ENCODE data around the gene IFITM5. TPM values are rescaled to one million over a fixed set of nuclear protein-coding genes. Genes with fewer than 3 reads are reported as not detected.
"Not testable (repeated sequence)": the region's sequence is repeated elsewhere in the genome, so short reads cannot be mapped to it uniquely, and the experiment has no call there.

Gene IFITM5
- total RNA-seq, 4 donors from 2014 or later = not detected

DNA sequence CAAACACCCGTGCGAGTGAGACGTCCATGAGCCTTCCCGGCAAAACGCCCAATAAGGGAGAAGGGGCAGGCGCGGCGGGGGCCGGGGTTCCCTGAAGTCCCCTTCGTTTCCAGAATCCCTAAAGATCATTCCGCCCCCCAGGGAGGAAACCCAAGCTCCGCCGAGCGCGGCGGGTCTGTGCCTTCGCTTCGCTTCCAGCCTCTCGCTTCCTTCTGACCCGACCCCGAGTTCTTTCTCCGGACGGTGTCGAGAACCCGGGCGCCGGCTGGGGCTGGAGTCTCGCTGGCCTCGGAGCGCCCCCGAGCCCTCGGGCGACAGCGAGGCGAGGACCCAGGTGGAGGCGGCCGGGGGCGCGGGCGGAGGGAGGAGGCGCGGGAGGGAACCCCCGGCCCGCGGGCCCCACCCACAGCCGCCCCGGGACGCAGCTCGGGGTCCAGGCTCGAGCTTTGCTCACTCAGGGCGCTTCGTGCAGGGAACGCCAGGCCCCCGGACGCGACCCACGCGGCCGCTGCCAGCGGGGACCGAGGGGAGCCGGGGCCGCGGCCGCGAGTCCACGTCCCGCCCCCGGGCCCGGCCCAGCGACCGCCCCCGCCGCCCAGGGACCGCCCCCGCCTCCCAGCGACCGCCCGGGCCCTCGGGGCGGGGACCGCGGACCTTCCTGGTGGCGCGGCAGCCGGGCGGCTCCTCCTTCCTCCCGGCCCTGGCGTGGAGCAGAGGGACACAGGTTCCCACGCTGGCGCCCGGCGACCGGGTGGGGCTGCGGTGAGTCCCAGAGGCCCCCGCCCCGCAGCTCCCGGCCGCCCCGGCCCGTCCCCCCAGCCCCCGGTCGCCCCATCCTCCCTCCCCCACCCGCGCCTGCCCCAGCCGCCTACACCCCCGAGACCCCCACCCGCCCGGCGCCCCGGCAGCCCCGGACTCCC lies 10.6 kb downstream of the IFITM5 start, which contains the start of gene PGGHG:
Gene PGGHG (plus strand): TSS at position 649 of the 920 bp plus-strand sequence. CDS start 691 bp downstream, outside the sequence.
- Histone ChIP-seq H3K36me3 (peaks cover 0 to 19% (median 0%) of the 10 kb centered on the region in 3 donors), H3K27me3 (peaks cover 0 to 50% (median 2%) of the 10 kb centered on the region in 4 donors), H3K4me3 (peak within 1 kb of the TSS; percentile 55 to 95 (median 74)), H3K9me3 (no peaks in the 10 kb centered on the region), H3K27ac (peak within 1 kb of the TSS; percentile 40 to 84 (median 74)), H3K4me1 (peaks cover 10 to 29% (median 17%) of the 10 kb centered on the region in 3 donors)
- TF ChIP-seq, protein P1, sequence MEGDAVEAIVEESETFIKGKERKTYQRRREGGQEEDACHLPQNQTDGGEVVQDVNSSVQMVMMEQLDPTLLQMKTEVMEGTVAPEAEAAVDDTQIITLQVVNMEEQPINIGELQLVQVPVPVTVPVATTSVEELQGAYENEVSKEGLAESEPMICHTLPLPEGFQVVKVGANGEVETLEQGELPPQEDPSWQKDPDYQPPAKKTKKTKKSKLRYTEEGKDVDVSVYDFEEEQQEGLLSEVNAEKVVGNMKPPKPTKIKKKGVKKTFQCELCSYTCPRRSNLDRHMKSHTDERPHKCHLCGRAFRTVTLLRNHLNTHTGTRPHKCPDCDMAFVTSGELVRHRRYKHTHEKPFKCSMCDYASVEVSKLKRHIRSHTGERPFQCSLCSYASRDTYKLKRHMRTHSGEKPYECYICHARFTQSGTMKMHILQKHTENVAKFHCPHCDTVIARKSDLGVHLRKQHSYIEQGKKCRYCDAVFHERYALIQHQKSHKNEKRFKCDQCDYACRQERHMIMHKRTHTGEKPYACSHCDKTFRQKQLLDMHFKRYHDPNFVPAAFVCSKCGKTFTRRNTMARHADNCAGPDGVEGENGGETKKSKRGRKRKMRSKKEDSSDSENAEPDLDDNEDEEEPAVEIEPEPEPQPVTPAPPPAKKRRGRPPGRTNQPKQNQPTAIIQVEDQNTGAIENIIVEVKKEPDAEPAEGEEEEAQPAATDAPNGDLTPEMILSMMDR (IDR thresholded peaks at IDR 0.05) = no peak
- peak in 1 of 4 donors; percentile 52 for TF ChIP-seq POLR2A (IDR thresholded peaks at IDR 0.05)
- no peak for DNase-seq
- intact Hi-C loops (cut with DNase I) = no loop called here
- WGBS, 2 donors = 0 to 2% methylated on average over 4 to 10 of the region's 112 CpGs

DNA sequence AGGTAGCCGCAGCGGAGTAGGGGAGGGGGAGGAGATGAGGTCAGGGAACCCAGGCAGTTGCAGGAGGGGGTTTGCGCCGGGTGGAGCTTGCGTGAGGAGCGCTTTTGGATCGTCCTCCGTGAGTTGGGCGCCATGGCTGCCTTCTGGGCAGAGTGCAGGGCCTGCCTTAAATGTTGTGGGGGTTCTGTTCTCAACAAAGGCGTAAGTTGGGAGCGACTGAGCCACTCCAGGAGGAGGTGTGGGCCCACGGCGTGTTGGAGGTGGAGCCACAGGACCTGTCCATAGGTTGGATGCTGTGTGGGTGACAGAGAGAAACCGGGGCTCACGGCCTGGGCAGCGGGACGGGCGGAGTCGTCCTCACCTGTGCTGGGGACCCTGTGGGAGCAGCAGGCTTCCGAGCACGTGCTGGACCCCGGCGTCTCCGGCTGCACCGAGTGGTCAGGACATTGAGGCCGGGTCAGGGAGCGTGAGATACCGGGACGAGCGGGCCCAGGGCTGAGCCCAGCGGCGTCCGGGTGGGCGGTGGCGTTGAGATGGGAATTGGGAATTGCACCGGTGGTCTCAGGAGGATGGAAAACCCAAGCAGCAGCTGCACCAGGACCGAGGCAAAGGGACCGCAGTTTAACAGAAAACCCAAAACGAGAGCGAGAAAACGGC lies 11.4 kb downstream of the IFITM5 start:
- no peaks in the 10 kb centered on the region for H3K9me3 ChIP-seq
- H3K4me1 ChIP-seq = peaks cover 10 to 29% (median 17%) of the 10 kb centered on the region in 3 donors
- H3K27ac ChIP-seq = peak overlapping the region; percentile 40 to 84 (median 74)
- peaks cover 0 to 57% (median 2%) of the 10 kb centered on the region in 4 donors for H3K27me3 ChIP-seq
- H3K36me3 ChIP-seq = peaks cover 0 to 11% (median 0%) of the 10 kb centered on the region in 3 donors
- 20 to 52% methylated on average over 15 to 28 of the region's 41 CpGs for WGBS, 2 donors
- intact Hi-C loops (cut with DNase I) = no loop called here
- no peak for DNase-seq
- TF ChIP-seq, protein P1 (IDR thresholded peaks at IDR 0.05) = no peak
- TF ChIP-seq POLR2A (IDR thresholded peaks at IDR 0.05) = no peak
- H3K4me3 ChIP-seq = peak overlapping the region; percentile 55 to 95 (median 74)

DNA sequence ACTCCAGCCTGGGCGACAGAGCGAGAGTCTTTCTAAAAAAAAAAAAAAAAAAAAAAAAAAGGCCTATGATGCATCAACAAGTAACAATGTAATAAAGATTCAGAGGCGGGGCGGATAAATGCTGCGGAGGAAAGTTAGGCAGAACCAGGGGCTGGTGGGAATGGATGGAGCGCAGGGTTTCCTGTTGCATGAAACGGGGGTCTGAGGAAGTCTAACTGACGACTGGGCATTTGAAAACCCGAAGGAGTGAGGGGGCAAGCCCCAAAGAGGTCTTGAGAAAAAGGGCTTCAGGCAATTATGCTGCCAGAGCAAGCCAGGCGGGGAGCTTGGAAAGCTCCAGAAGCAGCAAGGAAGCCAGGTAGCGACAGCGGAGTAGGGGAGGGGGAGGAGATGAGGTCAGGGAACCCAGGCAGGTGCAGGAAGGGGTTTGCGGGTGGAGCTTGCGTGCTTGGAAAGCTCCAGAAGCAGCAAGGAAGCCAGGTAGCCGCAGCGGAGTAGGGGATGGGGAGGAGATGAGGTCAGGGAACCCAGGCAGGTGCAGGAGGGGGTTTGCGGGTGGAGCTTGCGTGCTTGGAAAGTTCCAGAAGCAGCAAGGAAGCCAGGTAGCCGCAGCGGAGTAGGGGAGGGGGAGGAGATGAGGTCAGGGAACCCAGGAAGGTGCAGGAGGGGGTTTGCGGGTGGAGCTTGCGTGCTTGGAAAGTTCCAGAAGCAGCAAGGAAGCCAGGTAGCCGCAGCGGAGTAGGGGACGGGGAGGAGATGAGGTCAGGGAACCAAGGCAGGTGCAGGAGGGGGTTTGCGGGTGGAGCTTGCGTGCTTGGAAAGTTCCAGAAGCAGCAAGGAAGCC lies 12.1 kb downstream of the IFITM5 start:
- H3K36me3 ChIP-seq; intact Hi-C loops (cut with DNase I); H3K9me3 ChIP-seq; DNase-seq: not testable (repeated sequence)
- peak overlapping the region in 2 of 4 donors; percentile 34 to 79 for H3K27ac ChIP-seq
- peak overlapping the region in 3 of 4 donors; percentile 55 to 95 (median 76) for H3K4me3 ChIP-seq
- peaks cover 10 to 29% (median 17%) of the 10 kb centered on the region in 3 donors for H3K4me1 ChIP-seq
- H3K27me3 ChIP-seq = peaks cover 3 to 65% (median 4%) of the 10 kb centered on the region in 4 donors
- WGBS, 2 donors = 64 to 79% methylated on average over 25 of the region's 27 CpGs

DNA sequence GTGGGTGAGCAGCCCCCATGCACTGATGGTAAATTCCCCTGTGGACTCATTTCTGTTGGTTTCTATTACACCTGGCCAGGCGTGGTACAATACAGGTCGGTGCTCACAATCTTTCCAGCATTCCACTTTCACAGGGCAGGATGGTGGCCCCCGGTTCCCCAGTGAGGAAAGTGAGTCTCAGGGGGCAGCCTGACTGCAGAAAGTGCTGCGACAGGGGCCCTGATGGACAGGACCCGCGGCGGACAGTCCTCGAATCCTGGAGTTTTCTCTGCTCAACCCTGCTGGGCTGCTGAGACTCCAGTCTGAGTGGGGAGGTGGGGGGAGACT lies 13.5 kb downstream of the IFITM5 start:
- no peak for TF ChIP-seq POLR2A (IDR thresholded peaks at IDR 0.05)
- TF ChIP-seq, protein P1 (IDR thresholded peaks at IDR 0.05) = no peak
- H3K36me3 ChIP-seq = no peaks in the 10 kb centered on the region
- intact Hi-C loops (cut with DNase I) = no loop called here
- H3K9me3 ChIP-seq = no peaks in the 10 kb centered on the region
- DNase-seq = no peak
- no peak overlapping the region for H3K4me3 ChIP-seq
- WGBS, 2 donors = 83 to 100% methylated on average over 3 to 4 of the region's 8 CpGs
- peaks cover 17 to 40% (median 20%) of the 10 kb centered on the region in 3 donors for H3K4me1 ChIP-seq
- H3K27ac ChIP-seq = no peak overlapping the region
- peaks cover 4 to 78% (median 17%) of the 10 kb centered on the region in 4 donors for H3K27me3 ChIP-seq
